Calu3 (cell line): ENCODE results near the gene C16orf90. TPM values are rescaled to one million over a fixed set of nuclear protein-coding genes. Genes with fewer than 3 reads are reported as not detected.

Source experiments
- BruUV-seq: library from RNA; stranded (reverse); fragments of 400-500 nt; replicated peaks from 2 replicates; lab custom pipeline; 2021; lab: Mats Ljungman, UMichigan
- CTCF ChIA-PET: fragments of 300-600 bp; sonication (Branson Sonifier 250); formaldehyde crosslinking; loops from one replicate; lab custom pipeline; 2022; ENCODE audit warnings: antibody characterized with exemption; lab: Charles Lee
- DNase-seq: peaks from one replicate; pipeline ENCODE4 v3.0.0; 2022
- H3K27ac Mint-ChIP-seq: one replicate; pipeline ENCODE4 v1.8.0; 2022; ENCODE audit warnings: mixed read lengths; ENCODE audit not compliant: unreplicated experiment
- H3K27me3 Mint-ChIP-seq: one replicate; pipeline ENCODE4 v1.8.0; 2022; ENCODE audit warnings: mixed read lengths; ENCODE audit not compliant: unreplicated experiment
- H3K36me3 Mint-ChIP-seq: one replicate; pipeline ENCODE4 v1.8.0; 2022; ENCODE audit warnings: mild to moderate bottlenecking, moderate library complexity, mixed read lengths; ENCODE audit not compliant: insufficient read depth, unreplicated experiment
- H3K4me1 Mint-ChIP-seq: one replicate; pipeline ENCODE4 v1.8.0; 2022; ENCODE audit warnings: mild to moderate bottlenecking, low read depth, mixed read lengths; ENCODE audit not compliant: unreplicated experiment
- H3K4me3 Mint-ChIP-seq: one replicate; pipeline ENCODE4 v1.8.0; 2022; ENCODE audit warnings: mild to moderate bottlenecking, low read depth, moderate library complexity, mixed read lengths; ENCODE audit not compliant: unreplicated experiment
- H3K9me3 Mint-ChIP-seq: one replicate; pipeline ENCODE4 v1.8.0; 2022; ENCODE audit warnings: low read depth, mixed read lengths; ENCODE audit not compliant: unreplicated experiment
- intact Hi-C: fragments of 100-400 bp; cut with micrococcal nuclease; formaldehyde crosslinking; loops from one replicate; pipeline ENCODE4 v1.10.0; 2022; ENCODE audit not compliant: unreplicated experiment
- total RNA-seq: library from RNA; stranded (reverse); gene quantifications from 2 replicates; pipeline ENCODE4 v1.2.3, GENCODE V29; 2022
- TF ChIP-seq, protein P1 (sequence below): fragments of 200-600 bp; IDR thresholded peaks from one replicate; pipeline ENCODE4 v1.8.0; 2022; ENCODE audit warnings: antibody characterized with exemption; ENCODE audit not compliant: unreplicated experiment

The C16orf90 gene
- total RNA-seq, 1 experiment from 2014 or later: not detected

DNA sequence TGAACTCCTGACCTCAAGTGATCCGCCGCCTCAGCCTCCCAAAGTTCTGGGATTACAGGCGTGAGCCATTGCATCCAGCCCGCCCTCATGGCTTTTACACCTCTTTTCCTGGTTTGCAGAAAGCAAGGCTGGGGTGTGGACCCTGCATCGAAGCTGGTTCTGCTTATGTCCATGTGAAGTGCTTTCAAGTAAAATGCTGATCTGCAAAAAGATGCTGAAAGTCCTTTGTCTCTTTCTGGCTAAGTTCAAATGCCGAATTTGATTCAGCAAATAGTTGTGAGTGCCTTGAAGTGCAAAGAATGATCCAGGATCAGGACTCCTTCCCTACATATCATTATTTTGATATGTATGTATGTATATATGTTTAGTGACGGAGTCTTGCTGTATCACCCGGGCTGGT lies 34.7 kb downstream of the C16orf90 start:
- no peak for DNase-seq
- TF ChIP-seq, protein P1, sequence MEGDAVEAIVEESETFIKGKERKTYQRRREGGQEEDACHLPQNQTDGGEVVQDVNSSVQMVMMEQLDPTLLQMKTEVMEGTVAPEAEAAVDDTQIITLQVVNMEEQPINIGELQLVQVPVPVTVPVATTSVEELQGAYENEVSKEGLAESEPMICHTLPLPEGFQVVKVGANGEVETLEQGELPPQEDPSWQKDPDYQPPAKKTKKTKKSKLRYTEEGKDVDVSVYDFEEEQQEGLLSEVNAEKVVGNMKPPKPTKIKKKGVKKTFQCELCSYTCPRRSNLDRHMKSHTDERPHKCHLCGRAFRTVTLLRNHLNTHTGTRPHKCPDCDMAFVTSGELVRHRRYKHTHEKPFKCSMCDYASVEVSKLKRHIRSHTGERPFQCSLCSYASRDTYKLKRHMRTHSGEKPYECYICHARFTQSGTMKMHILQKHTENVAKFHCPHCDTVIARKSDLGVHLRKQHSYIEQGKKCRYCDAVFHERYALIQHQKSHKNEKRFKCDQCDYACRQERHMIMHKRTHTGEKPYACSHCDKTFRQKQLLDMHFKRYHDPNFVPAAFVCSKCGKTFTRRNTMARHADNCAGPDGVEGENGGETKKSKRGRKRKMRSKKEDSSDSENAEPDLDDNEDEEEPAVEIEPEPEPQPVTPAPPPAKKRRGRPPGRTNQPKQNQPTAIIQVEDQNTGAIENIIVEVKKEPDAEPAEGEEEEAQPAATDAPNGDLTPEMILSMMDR: no peak
- intact Hi-C loops: no loop called here
- Mint-ChIP-seq H3K4me1 (peaks cover 28% of the 10 kb centered on the region), H3K36me3 (peaks cover 34% of the 10 kb centered on the region), H3K27me3 (no peaks in the 10 kb centered on the region), H3K27ac (no peak overlapping the region), H3K4me3 (peak overlapping the region; percentile 83), H3K9me3 (no peaks in the 10 kb centered on the region)
- CTCF ChIA-PET: no interaction called here
- BruUV-seq: no TSS peak

DNA sequence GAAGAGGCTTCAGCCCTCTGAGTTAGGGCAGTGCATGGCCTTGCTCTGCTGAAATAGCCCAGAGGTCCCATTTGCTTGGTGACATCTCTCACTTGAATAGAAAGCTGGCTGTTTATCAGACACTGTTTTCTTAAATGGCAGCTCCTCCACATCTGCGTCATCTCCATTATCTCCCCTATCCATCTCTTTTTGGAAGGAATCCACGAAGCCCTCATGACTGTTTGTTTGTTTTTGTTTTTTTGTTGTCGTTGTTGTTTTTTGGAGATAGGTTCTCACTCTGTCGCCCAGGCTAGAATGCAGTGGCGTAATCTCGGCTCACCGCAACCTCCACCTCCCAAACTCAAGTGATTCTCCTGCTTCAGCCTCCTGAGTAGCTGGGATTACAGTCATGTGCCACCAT lies 35.2 kb downstream of the C16orf90 start:
- intact Hi-C loops: no loop called here
- Mint-ChIP-seq H3K4me1 (peaks cover 28% of the 10 kb centered on the region), H3K9me3 (no peaks in the 10 kb centered on the region), H3K27ac (no peak overlapping the region), H3K4me3 (peak overlapping the region; percentile 83), H3K36me3 (peaks cover 34% of the 10 kb centered on the region), H3K27me3 (no peaks in the 10 kb centered on the region)
- CTCF ChIA-PET: no interaction called here
- no peak for DNase-seq
- TF ChIP-seq, protein P1: no peak
- no TSS peak for BruUV-seq

DNA sequence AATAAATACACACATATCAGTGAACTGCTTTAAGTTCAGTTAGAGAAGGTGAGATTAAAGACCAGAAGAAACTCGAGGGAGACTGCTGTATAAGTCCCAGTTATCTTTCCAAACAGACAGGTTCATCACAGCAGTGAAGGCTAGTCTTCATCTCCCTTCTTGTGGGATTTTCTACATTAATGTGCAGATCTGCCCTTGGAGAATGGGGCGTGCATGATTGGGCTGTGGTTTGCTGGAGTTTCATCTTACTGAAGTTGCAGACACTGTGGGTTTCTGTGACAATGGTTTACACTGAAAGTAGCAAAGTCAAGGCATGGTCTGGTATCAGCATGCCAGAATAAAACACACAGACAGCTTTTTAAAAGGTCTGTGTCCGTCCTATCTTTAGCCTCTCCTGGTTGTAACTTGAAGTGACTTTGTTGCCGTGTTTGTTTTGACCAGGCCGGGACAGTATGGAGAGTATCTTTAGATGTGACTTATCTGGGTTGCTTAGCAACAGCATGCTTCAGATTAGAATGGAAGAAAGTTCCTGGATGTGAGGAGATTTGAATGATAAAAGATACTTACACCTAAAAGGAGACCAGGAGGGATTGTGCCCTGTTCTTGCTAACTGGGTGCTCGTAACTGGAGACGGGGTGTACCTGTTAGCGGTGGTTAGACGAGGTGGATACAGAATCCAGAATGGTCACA lies 35.7 kb downstream of the C16orf90 start:
- Mint-ChIP-seq H3K27ac (peak overlapping the region; percentile 41), H3K4me1 (peaks cover 28% of the 10 kb centered on the region), H3K9me3 (no peaks in the 10 kb centered on the region), H3K4me3 (peak overlapping the region; percentile 83), H3K36me3 (peaks cover 34% of the 10 kb centered on the region), H3K27me3 (no peaks in the 10 kb centered on the region)
- intact Hi-C loops: loop anchor here (5.0 kb wide), 2 partner anchors 57 to 197 kb away; partner anchors contain the start of genes ZNF174 and ZSCAN32
- CTCF ChIA-PET: no interaction called here
- TF ChIP-seq, protein P1: no peak
- no TSS peak for BruUV-seq
- DNase-seq: no peak

DNA sequence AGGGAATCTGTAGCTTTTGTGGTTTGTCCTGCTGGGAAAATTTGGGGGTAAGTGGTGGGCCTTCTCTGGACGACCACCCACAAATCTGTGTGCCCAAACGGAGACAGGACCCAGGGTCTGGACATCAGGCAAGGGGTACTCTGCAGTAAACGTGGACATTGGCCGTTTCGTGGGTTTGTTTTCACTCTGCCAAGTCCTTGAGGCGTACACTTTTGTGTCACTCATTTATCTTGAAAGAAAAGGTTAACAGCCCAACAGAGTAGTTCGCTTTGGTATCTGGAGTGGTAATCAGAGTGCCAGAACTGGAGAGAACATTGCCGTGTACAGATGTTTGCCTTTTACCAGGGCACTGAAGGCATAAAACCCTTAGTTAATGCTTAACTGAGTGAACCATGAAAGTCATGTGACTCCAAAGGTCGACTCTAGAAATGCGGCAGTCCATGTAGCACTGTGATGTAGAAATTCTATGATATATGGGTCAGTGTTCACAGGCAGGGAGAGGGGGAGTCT lies 36.4 kb downstream of the C16orf90 start:
- no peaks in the 10 kb centered on the region for H3K27me3 Mint-ChIP-seq
- H3K9me3 Mint-ChIP-seq: no peaks in the 10 kb centered on the region
- TF ChIP-seq, protein P1: no peak
- TSS peak; percentile 42 for BruUV-seq
- peak overlapping the region; percentile 41 for H3K27ac Mint-ChIP-seq
- peaks cover 34% of the 10 kb centered on the region for H3K36me3 Mint-ChIP-seq
- H3K4me1 Mint-ChIP-seq: peaks cover 28% of the 10 kb centered on the region
- H3K4me3 Mint-ChIP-seq: peak overlapping the region; percentile 83
- peak; percentile 46 for DNase-seq
- CTCF ChIA-PET: interaction anchor here (0.6 to 1.0 kb wide), 2 partner anchors 177 to 499 kb away, joined by 4 read pairs; no protein-coding TSS in a partner anchor
- intact Hi-C loops: loop anchor here (5.0 kb wide), 2 partner anchors 57 to 197 kb away; partner anchors contain the start of genes ZNF174 and ZSCAN32
